CD4-positive, alpha-beta T cell treated with Interleukin-21 for 1 hour (primary cell): ENCODE results near the gene EEF1AKMT1.

Experiments
- DNase-seq: peaks from one replicate; pipeline ENCODE4 v3.0.0-alpha.2; 2020

The EEF1AKMT1 gene

GRCh38 chr13:20717581-20718542 is 55.9 kb downstream of the EEF1AKMT1 start:
- no peak for DNase-seq

DNA sequence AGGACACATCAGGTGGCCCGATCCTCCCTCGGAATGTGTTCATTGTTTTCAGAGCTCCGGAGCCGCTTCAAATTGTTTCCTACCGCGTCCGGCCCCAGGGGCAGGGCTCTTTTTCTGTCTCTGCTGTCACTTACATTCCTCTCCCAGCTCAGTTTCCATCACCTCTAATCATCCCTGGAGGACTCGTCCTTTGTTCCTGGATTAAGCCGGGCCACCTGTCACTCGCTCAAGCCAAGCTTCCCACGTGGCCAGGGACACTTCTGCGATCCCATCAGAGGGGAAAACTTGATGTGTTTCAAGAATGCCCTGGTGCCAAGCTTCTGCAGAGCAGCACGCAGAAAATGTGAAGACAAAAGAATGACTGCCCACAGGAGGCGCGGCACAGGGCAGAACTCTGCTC is 56.8 kb downstream of the EEF1AKMT1 start:
- no peak for DNase-seq

DNA sequence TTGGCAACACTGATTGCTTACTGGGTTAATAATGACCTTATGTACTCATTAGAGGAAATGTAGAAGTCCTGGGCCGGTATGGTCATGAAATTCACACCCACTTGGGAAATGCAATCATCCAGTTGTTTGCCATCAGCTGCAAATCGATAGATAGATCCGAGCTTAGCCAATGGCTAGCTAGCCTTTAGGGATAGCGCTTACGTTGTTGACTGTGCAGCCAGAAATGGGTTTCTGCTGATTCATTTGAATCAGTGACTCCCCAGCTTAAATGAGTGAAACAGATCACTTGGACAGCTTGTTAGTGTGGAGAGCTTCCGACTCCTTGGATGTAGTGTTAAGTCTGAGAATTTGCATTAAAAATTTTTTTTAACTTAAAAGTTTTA is 58.4 kb downstream of the EEF1AKMT1 start:
- DNase-seq: no peak

- DNase-seq: no peak
Measured at GRCh38 chr13:20714563-20715329, 59.0 kb downstream of the EEF1AKMT1 start.

- DNase-seq: no peak
Measured at GRCh38 chr13:20714161-20714560, 59.6 kb downstream of the EEF1AKMT1 start.

- DNase-seq: no peak
Measured at GRCh38 chr13:20713751-20714150, 60.0 kb downstream of the EEF1AKMT1 start.

DNA sequence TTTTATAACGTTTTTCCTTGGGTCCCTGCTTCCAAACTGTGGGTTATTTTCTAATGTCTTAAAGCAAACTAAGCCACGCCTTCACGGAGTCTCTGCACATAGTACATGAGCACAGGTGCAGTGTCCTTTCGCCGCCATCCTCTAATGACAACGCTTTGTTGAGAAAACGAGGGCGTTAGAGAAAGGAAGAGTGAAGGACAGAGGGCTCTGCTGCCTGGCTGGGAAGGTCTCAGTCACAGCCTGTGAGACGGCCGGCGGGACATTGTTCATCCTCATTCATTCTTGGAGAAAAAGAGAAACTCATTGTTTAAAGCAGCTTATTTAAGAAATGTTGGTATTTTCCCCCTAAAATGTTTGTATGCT is 60.8 kb downstream of the EEF1AKMT1 start:
- no peak for DNase-seq

GRCh38 chr13:20711301-20712044 is 62.3 kb downstream of the EEF1AKMT1 start:
- no peak for DNase-seq

GRCh38 chr13:20709782-20710181 is 64.0 kb downstream of the EEF1AKMT1 start:
- DNase-seq: no peak

GRCh38 chr13:20709369-20709768 is 64.4 kb downstream of the EEF1AKMT1 start:
- DNase-seq: no peak

GRCh38 chr13:20708216-20708615 is 65.5 kb downstream of the EEF1AKMT1 start:
- DNase-seq: no peak

- no peak for DNase-seq
Measured at GRCh38 chr13:20706661-20707060, 67.1 kb downstream of the EEF1AKMT1 start.

- DNase-seq: no peak
Measured at GRCh38 chr13:20704459-20705069, 69.2 kb downstream of the EEF1AKMT1 start.

DNA sequence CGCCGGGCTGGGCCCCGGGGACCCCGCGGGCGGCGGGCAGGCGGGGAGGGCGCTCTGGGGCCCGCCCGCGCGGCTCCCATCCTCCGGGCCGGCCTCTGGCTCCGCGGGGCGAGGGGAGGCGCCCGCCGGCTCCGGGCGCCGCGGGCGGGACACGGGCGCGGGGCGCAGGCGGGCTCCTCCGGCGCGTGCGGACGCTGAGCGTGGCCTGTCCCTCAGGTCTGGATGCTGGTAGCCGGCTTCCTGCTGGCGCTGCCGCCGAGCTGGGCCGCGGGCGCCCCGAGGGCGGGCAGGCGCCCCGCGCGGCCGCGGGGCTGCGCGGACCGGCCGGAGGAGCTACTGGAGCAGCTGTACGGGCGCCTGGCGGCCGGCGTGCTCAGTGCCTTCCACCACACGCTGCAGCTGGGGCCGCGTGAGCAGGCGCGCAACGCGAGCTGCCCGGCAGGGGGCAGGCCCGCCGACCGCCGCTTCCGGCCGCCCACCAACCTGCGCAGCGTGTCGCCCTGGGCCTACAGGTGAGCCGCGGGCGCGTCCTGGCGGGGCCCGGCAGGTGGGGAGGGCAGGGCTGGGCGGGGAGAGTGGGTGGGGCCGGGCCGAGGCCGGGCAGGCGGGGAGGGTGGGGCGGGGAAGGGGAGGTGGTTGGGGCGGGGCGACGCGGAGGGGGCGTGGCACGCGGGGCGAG is 69.8 kb downstream of the EEF1AKMT1 start:
- peak; percentile 84 for DNase-seq

GRCh38 chr13:20702915-20703779 is 70.6 kb downstream of the EEF1AKMT1 start, which contains the start of gene IL17D:
IL17D (plus strand) TSS chr13:20703699; CDS start chr13:20704002, 303 bp downstream.
- DNase-seq: peak; percentile 45

- DNase-seq: no peak
Measured at GRCh38 chr13:20702530-20702914, 71.2 kb downstream of the EEF1AKMT1 start.

- no peak for DNase-seq
Measured at GRCh38 chr13:20701461-20701860, 72.3 kb downstream of the EEF1AKMT1 start.

GRCh38 chr13:20700288-20700687 is 73.5 kb downstream of the EEF1AKMT1 start:
- DNase-seq: no peak

GRCh38 chr13:20699715-20700114 is 74.0 kb downstream of the EEF1AKMT1 start:
- DNase-seq: no peak

- no peak for DNase-seq
Measured at GRCh38 chr13:20696073-20696472, 77.7 kb downstream of the EEF1AKMT1 start.

DNA sequence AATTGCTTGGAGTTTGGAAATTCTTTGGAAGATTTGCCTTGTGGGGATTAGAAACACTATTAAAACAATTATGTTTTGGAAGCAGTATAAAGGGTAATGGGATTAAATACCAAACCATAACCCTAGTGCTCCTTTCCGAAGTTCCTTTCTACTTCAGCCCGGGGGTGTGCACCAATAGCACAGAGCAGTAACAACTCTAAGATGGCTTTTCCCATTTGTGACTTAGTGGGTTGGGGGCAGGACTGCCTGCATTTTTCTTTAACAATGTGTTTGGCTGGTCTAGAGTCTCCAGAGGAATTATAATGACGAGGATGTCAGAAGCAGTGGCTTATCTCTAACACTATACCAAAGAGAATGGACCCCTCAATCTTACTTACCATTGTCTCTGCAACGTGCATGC is 82.1 kb downstream of the EEF1AKMT1 start:
- DNase-seq: no peak
